Measurements from ENCODE around the gene UIMC1.

Gene UIMC1

GRCh38 chr5:177044641-177045040, 38.1 kb upstream of the UIMC1 start:
- Histone ChIP-seq H3K36me3 (ENCODE audit: control insufficient read depth in 2 of 2, insufficient read depth in 1 of 2, low read length in 2 of 2) (peaks cover 67 to 86% of the 10 kb centered on the region in 2 experiments), H3K27ac (ENCODE audit: extremely low read depth, low read depth, low read length) (no peak overlapping the region), H3K9me3 (ENCODE audit: control insufficient read depth, insufficient read depth, low read depth, low read length) (no peaks in the 10 kb centered on the region), H3K4me3 (ENCODE audit: low read depth, low read length) (no peak overlapping the region), H3K4me1 (ENCODE audit: control insufficient read depth, insufficient read depth, low read length) (no peaks in the 10 kb centered on the region)
- TF ChIP-seq ZNF280D (tag by site-specific recombination; IDR thresholded peaks at IDR 0.05) (no peak), ZNF266 (tag by site-specific recombination; IDR thresholded peaks at IDR 0.05; ENCODE audit: low read depth) (no peak), ZSCAN4 (tag by site-specific recombination; IDR thresholded peaks at IDR 0.05) (no peak), ZNF155 (tag by site-specific recombination; IDR thresholded peaks at IDR 0.05) (no peak), ZNF175 (tag by site-specific recombination; IDR thresholded peaks at IDR 0.05) (no peak), ZNF580 (tag by site-specific recombination; IDR thresholded peaks at IDR 0.05) (no peak), ZNF10 (tag by site-specific recombination; IDR thresholded peaks at IDR 0.05) (no peak)
- CTCF ChIA-PET, result interaction anchor here (1.0 to 1.8 kb wide), 2 partner anchors 67 to 384 kb away, joined by 3 to 7 read pairs; no protein-coding TSS in a partner anchor
- POLR2A ChIA-PET, result interaction anchor here (1.7 kb wide), 1 partner anchor 17 kb away, joined by 4 read pairs; no protein-coding TSS in a partner anchor

GRCh38 chr5:177043958-177044357, 37.4 kb upstream of the UIMC1 start:
- peaks cover 68 to 84% of the 10 kb centered on the region in 2 experiments for H3K36me3 ChIP-seq (ENCODE audit: control insufficient read depth in 2 of 2, insufficient read depth in 1 of 2, low read length in 2 of 2)
- POLR2A ChIA-PET, result interaction anchor here (1.7 kb wide), 1 partner anchor 17 kb away, joined by 4 read pairs; no protein-coding TSS in a partner anchor
- CTCF ChIA-PET, result interaction anchor here (1.0 to 1.8 kb wide), 3 partner anchors 28 to 383 kb away, joined by 3 to 7 read pairs (median 4); no protein-coding TSS in a partner anchor

GRCh38 chr5:177043114-177043513, 36.5 kb upstream of the UIMC1 start:
- Histone ChIP-seq H3K9me3 (ENCODE audit: control insufficient read depth, insufficient read depth, low read depth, low read length) (no peaks in the 10 kb centered on the region), H3K4me1 (ENCODE audit: control insufficient read depth, insufficient read depth, low read length) (no peaks in the 10 kb centered on the region), H3K27ac (ENCODE audit: extremely low read depth, low read depth, low read length) (no peak overlapping the region), H3K4me3 (ENCODE audit: low read depth, low read length) (no peak overlapping the region), H3K36me3 (ENCODE audit: control insufficient read depth in 2 of 2, insufficient read depth in 1 of 2, low read length in 2 of 2) (peaks cover 67 to 82% of the 10 kb centered on the region in 2 experiments)
- POLR2A ChIA-PET, result interaction anchor here (0.5 to 1.7 kb wide), 3 partner anchors 12 to 138 kb away, joined by 4 to 5 read pairs (median 4); no protein-coding TSS in a partner anchor
- CTCF ChIA-PET, result interaction anchor here (1.1 kb wide), 1 partner anchor 29 kb away, joined by 4 read pairs; no protein-coding TSS in a partner anchor
- TF ChIP-seq ZFP69B (tag by site-specific recombination; IDR thresholded peaks at IDR 0.05) (no peak), SCRT1 (tag by site-specific recombination; IDR thresholded peaks at IDR 0.05; ENCODE audit: borderline replicate concordance) (0 out of 2 replicates have a peak, but pooled peaks have one; percentile 11), ZNF692 (tag by site-specific recombination; IDR thresholded peaks at IDR 0.05) (no peak), SCRT2 (tag by site-specific recombination; IDR thresholded peaks at IDR 0.05) (peak; percentile 38; the same call in 1 of the 2 replicates), ZNF214 (tag by site-specific recombination; IDR thresholded peaks at IDR 0.05; ENCODE audit: borderline replicate concordance) (no peak), ZNF768 (tag by site-specific recombination; IDR thresholded peaks at IDR 0.05) (no peak)

More at GRCh38 chr5:177043958-177044357, 37.4 kb upstream of the UIMC1 start:
- no peak overlapping the region for H3K4me3 ChIP-seq (ENCODE audit: low read depth, low read length)
- no peak for TF ChIP-seq AEBP2 (tag by site-specific recombination; IDR thresholded peaks at IDR 0.05; ENCODE audit: borderline replicate concordance)
- no peak overlapping the region for H3K27ac ChIP-seq (ENCODE audit: extremely low read depth, low read depth, low read length)
- H3K4me1 ChIP-seq (ENCODE audit: control insufficient read depth, insufficient read depth, low read length), result no peaks in the 10 kb centered on the region
- no peaks in the 10 kb centered on the region for H3K9me3 ChIP-seq (ENCODE audit: control insufficient read depth, insufficient read depth, low read depth, low read length)

Measured in HEK293 (cell line).